Astrocyte (in vitro differentiated cells and primary cell): ENCODE data around the gene HECTD2.

Experiments
- EZH2 ChIP-seq: IDR thresholded peaks from 2 replicates; pipeline ENCODE4 v1.6.1; 2012; ENCODE audit warnings: mild to moderate bottlenecking, low read length, inconsistent platforms; ENCODE audit not compliant: insufficient read depth
- TF ChIP-seq, protein P1 (sequence below): IDR thresholded peaks from 2 replicates; pipeline ENCODE4 v1.5.1; 2011; ENCODE audit warnings: low read depth, mild to moderate bottlenecking, inconsistent platforms, low read length, moderate library complexity; ENCODE audit not compliant: insufficient read depth

DNA sequence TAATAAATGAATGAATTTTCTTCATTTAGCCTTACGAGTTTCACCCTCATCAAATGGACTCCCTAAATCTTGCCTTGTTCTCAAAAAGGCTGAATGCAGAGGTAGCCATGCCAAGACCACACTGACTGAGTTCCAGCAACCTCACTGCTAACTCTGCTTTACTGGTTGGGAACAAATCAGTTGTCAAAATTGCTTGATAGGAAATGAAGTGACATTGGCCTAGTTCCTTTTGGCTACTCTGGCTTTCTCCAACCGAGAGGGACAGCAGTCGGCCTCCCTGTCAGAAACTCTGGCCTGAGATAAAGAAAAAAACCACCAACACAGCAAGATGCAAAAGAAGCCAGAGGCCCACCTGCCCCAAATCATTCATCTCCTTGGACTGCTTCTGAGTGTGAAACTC is 135.7 kb downstream of the HECTD2 start:
- TF ChIP-seq EZH2: no peak
- TF ChIP-seq, protein P1, sequence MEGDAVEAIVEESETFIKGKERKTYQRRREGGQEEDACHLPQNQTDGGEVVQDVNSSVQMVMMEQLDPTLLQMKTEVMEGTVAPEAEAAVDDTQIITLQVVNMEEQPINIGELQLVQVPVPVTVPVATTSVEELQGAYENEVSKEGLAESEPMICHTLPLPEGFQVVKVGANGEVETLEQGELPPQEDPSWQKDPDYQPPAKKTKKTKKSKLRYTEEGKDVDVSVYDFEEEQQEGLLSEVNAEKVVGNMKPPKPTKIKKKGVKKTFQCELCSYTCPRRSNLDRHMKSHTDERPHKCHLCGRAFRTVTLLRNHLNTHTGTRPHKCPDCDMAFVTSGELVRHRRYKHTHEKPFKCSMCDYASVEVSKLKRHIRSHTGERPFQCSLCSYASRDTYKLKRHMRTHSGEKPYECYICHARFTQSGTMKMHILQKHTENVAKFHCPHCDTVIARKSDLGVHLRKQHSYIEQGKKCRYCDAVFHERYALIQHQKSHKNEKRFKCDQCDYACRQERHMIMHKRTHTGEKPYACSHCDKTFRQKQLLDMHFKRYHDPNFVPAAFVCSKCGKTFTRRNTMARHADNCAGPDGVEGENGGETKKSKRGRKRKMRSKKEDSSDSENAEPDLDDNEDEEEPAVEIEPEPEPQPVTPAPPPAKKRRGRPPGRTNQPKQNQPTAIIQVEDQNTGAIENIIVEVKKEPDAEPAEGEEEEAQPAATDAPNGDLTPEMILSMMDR: no peak
